ENCODE data around the gene BCAP29. TPM values are rescaled to one million over a fixed set of nuclear protein-coding genes. Genes with fewer than 3 reads are reported as not detected.

The BCAP29 gene
- total RNA-seq, 1 experiment from 2014 or later, result 43.2 TPM

DNA sequence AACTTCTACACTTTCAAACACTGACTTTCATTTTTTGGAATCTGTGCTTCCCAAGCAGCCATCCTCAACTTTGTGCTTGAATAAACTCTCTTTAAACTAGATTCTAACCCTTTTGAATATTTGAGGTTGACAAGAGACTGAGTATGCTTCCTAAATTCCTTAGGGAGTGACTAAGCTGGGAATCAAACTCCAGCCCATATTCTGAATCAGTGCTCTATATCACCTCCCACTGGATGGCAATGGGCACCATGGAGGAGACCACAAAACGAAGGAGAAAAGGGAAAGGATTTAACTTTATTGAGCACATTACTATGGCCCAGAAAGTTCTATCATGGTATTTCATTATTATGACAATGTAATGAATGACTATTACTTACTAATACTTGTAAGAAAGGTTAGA, 63.4 kb downstream of the BCAP29 start:
- peak; percentile 79 for ATAC-seq
- no peaks in the 10 kb centered on the region for H4K20me1 ChIP-seq (ENCODE audit: insufficient read depth)
- DNase-seq (ENCODE audit: low read depth, low spot score), result peak; percentile 7
- no peaks in the 10 kb centered on the region for H3K4me1 ChIP-seq (ENCODE audit: control insufficient read depth in 1 of 2, insufficient read depth in 2 of 2, low read length in 2 of 2)
- no peak overlapping the region for H3K4me3 ChIP-seq (replicated peaks in 1 of 2; ENCODE audit: low read depth in 1 of 2, low read length in 2 of 2)
- H3K9me3 ChIP-seq (ENCODE audit: control insufficient read depth in 1 of 2, insufficient read depth in 1 of 2, low read depth in 1 of 2, low read length in 2 of 2), result no peaks in the 10 kb centered on the region
- no peak overlapping the region for H3K9ac ChIP-seq (ENCODE audit: low read length)
- POLR2A ChIA-PET, result no interaction called here
- no peaks in the 10 kb centered on the region for H3K36me3 ChIP-seq (ENCODE audit: control insufficient read depth in 1 of 2, insufficient read depth in 2 of 2, low read length in 2 of 2)
- no peaks in the 10 kb centered on the region for H3K9me2 ChIP-seq (ENCODE audit: insufficient read depth)
- H3K4me2 ChIP-seq (ENCODE audit: low read length), result no peak overlapping the region
- H2AFZ ChIP-seq (ENCODE audit: low read depth, low read length, poor library complexity, severe bottlenecking), result no peak overlapping the region
- H3K27ac ChIP-seq (ENCODE audit: low read depth, low read length), result no peak overlapping the region
- TF ChIP-seq CTCF (IDR thresholded peaks at IDR 0.05 in 2 of 3, conservative IDR thresholded peaks at IDR 0.05 in 1 of 3; ENCODE audit: borderline replicate concordance in 1 of 3, insufficient read depth in 1 of 3, low read depth in 2 of 3, low read length in 2 of 3) (peak in 2 of 3 experiments; percentile 41 to 57; a peak in 4 of 6 replicates), POLR2AphosphoS5 (IDR thresholded peaks at IDR 0.05; ENCODE audit: low read depth, low read length) (no peak)
- CTCF ChIA-PET, result no interaction called here
- RAD21 ChIA-PET (ENCODE audit: low non-redundant PET in 1 of 2, low total read pairs in 2 of 2, uncharacterized antibody in 2 of 2, unreplicated experiment in 2 of 2), result no interaction called here
- H3K27me3 ChIP-seq (ENCODE audit: insufficient read depth, low read length), result no peaks in the 10 kb centered on the region
- no peaks in the 10 kb centered on the region for H3K79me2 ChIP-seq (ENCODE audit: insufficient read depth, low read length)
- intact Hi-C loops (cut with micrococcal nuclease), result no loop called here
- BruUV-seq (replicated peaks), result no TSS peak

GRCh38 chr7:107643938-107644308, 63.9 kb downstream of the BCAP29 start:
- Histone ChIP-seq H3K27ac (ENCODE audit: low read depth, low read length) (no peak overlapping the region), H3K9ac (ENCODE audit: low read length) (no peak overlapping the region), H3K9me2 (ENCODE audit: insufficient read depth) (no peaks in the 10 kb centered on the region), H3K27me3 (ENCODE audit: insufficient read depth, low read length) (no peaks in the 10 kb centered on the region), H3K36me3 (ENCODE audit: control insufficient read depth in 1 of 2, insufficient read depth in 2 of 2, low read length in 2 of 2) (no peaks in the 10 kb centered on the region), H3K9me3 (ENCODE audit: control insufficient read depth in 1 of 2, insufficient read depth in 1 of 2, low read depth in 1 of 2, low read length in 2 of 2) (no peaks in the 10 kb centered on the region), H3K79me2 (ENCODE audit: insufficient read depth, low read length) (no peaks in the 10 kb centered on the region), H3K4me2 (ENCODE audit: low read length) (no peak overlapping the region), H3K4me1 (ENCODE audit: control insufficient read depth in 1 of 2, insufficient read depth in 2 of 2, low read length in 2 of 2) (no peaks in the 10 kb centered on the region), H3K4me3 (replicated peaks in 1 of 2; ENCODE audit: low read depth in 1 of 2, low read length in 2 of 2) (no peak overlapping the region), H4K20me1 (ENCODE audit: insufficient read depth) (no peaks in the 10 kb centered on the region), H2AFZ (ENCODE audit: low read depth, low read length, poor library complexity, severe bottlenecking) (no peak overlapping the region)
- no TSS peak for BruUV-seq (replicated peaks)
- TF ChIP-seq CBX3 (IDR thresholded peaks at IDR 0.05; ENCODE audit: low read depth) (no peak), FOSL1 (IDR thresholded peaks at IDR 0.05; ENCODE audit: low read depth) (no peak), SIN3A (IDR thresholded peaks at IDR 0.05; ENCODE audit: low read depth) (no peak)
- RAD21 ChIA-PET (ENCODE audit: low non-redundant PET in 1 of 2, low total read pairs in 2 of 2, uncharacterized antibody in 2 of 2, unreplicated experiment in 2 of 2), result no interaction called here
- CTCF ChIA-PET, result no interaction called here
- intact Hi-C loops (cut with micrococcal nuclease), result no loop called here
- ATAC-seq (no peak), DNase-seq (ENCODE audit: low read depth, low spot score) (no peak)
- POLR2A ChIA-PET, result no interaction called here
